ENCODE measurements around the gene LMO7. TPM values are rescaled to one million over a fixed set of nuclear protein-coding genes. Genes with fewer than 3 reads are reported as not detected.

Gene LMO7
- total and polyA plus RNA-seq, 2 of the 8 experiments (the other 6 are each of a cell fraction or from before 2014, with no cell fraction given), result 8.1 to 28.3 TPM

- Histone ChIP-seq H3K9me3 (ENCODE audit: insufficient read depth in 2 of 2, low read depth in 1 of 2, low read length in 1 of 2) (no peaks in the 10 kb centered on the region), H2BK12ac (ENCODE audit: low read depth, low read length) (no peak overlapping the region), H3K4me2 (ENCODE audit: insufficient read depth in 1 of 2, low read depth in 2 of 2, low read length in 2 of 2) (no peak overlapping the region), H3K27me3 (replicated peaks in 1 of 4; ENCODE audit: control insufficient read depth in 3 of 4, extremely low read depth in 1 of 4, insufficient read depth in 3 of 4, low read length in 3 of 4) (no peaks in the 10 kb centered on the region), H3K23ac (ENCODE audit: insufficient read length) (no peak overlapping the region), H3K79me2 (ENCODE audit: control insufficient read depth in 1 of 2, insufficient read depth in 2 of 2, low read length in 2 of 2) (no peaks in the 10 kb centered on the region), H3K27ac (ENCODE audit: low read depth, low read length) (no peak overlapping the region), H3K9ac (replicated peaks in 1 of 4; ENCODE audit: extremely low read depth in 1 of 4, low read depth in 3 of 4, low read length in 3 of 4) (no peak overlapping the region), H3K4me1 (replicated peaks in 1 of 4; ENCODE audit: control insufficient read depth in 3 of 4, insufficient read depth in 4 of 4, low read length in 3 of 4) (no peaks in the 10 kb centered on the region), H2BK5ac (ENCODE audit: low read depth, low read length) (no peak overlapping the region), H2BK20ac (ENCODE audit: low read length) (no peak overlapping the region), H3K23me2 (ENCODE audit: low read depth, low read length) (no peaks in the 10 kb centered on the region), H3K36me3 (ENCODE audit: control insufficient read depth in 2 of 4, insufficient read depth in 4 of 4, low read length in 3 of 4) (no peaks in the 10 kb centered on the region), H4K91ac (replicated peaks; ENCODE audit: insufficient read length, low read length) (no peak overlapping the region), H4K5ac (ENCODE audit: insufficient read length, low read depth, low read length) (no peak overlapping the region), H2BK15ac (ENCODE audit: low read length) (no peak overlapping the region), H4K8ac (ENCODE audit: extremely low read depth, insufficient read depth, low read length) (no peak overlapping the region), H3K4ac (replicated peaks; ENCODE audit: insufficient read length, low read depth, low read length) (no peak overlapping the region), H3K18ac (ENCODE audit: extremely low read depth, low read length) (no peak overlapping the region), H2AK5ac (ENCODE audit: low read depth, low read length) (no peak overlapping the region), H3K14ac (ENCODE audit: insufficient read length) (no peak overlapping the region), H3K4me3 (ENCODE audit: extremely low read depth in 1 of 4, insufficient read depth in 2 of 4, low read depth in 3 of 4, low read length in 4 of 4) (no peak overlapping the region), H3K79me1 (ENCODE audit: low read depth, low read length) (no peaks in the 10 kb centered on the region), H2AFZ (ENCODE audit: low read length) (no peak overlapping the region), H2BK120ac (replicated peaks; ENCODE audit: low read depth, low read length) (no peak overlapping the region), H4K20me1 (replicated peaks in 1 of 2; ENCODE audit: control insufficient read depth in 1 of 2, insufficient read depth in 2 of 2, low read length in 2 of 2) (no peaks in the 10 kb centered on the region), H3K56ac (replicated peaks; ENCODE audit: insufficient read length, low read depth, low read length) (no peak overlapping the region)
- ChIA-PET POLR2A (ENCODE audit: partially characterized antibody) (no interaction called here), CTCF (ENCODE audit: partially characterized antibody) (interaction anchor here (0.9 to 6.4 kb wide), 12 partner anchors 11 to 219 kb away, joined by 3 to 31 read pairs (median 6); no protein-coding TSS in a partner anchor)
- WGBS, 2 experiments (ENCODE audit: extremely low coverage in 1 of 2, insufficient coverage in 1 of 2, insufficient read length in 1 of 2, insufficient replicate concordance in 2 of 2, low coverage in 1 of 2, low lambda C conversion rate in 2 of 2, missing lambda C conversion rate in 1 of 2), result 78% methylated on average over 5 of the region's 5 CpGs; no CpG with 5 or more reads in 1 of the 2 experiments
- TF ChIP-seq RAD21 (IDR thresholded peaks at IDR 0.05 in 1 of 2, conservative IDR thresholded peaks at IDR 0.05 in 1 of 2; ENCODE audit: low read depth in 2 of 2, low read length in 2 of 2), result peak in 1 of 2 experiments; percentile 18; a peak in 1 of 4 replicates
- no peak for TF ChIP-seq BRCA1 (IDR thresholded peaks at IDR 0.05; ENCODE audit: low read depth, low read length)
- TF ChIP-seq CTCF (IDR thresholded peaks at IDR 0.05; ENCODE audit: control extremely low read depth in 1 of 3, insufficient read depth in 1 of 3, low read depth in 1 of 3, low read length in 3 of 3), result peak in 2 of 3 experiments; percentile 2 to 25; a peak in 2 of 4 replicates
- no peak for TF ChIP-seq NANOG (IDR thresholded peaks at IDR 0.05; ENCODE audit: insufficient read depth, low read depth, low read length, poor library complexity, severe bottlenecking)
- no peak for TF ChIP-seq FOSL1 (IDR thresholded peaks at IDR 0.05; ENCODE audit: insufficient read depth, low read depth, low read length)
- TF ChIP-seq CEBPB (IDR thresholded peaks at IDR 0.05; ENCODE audit: low read depth, low read length), result no peak
- no peak for FAIRE-seq
- DNase-seq (ENCODE audit: low read depth in 1 of 2, low spot score in 2 of 2), result no peak
Observed at GRCh38 chr13:75906315-75906714, 270.2 kb downstream of the LMO7 start.
